Activated CD8-positive, alpha-beta T cell treated with anti-CD3 and anti-CD28 coated beads, Interleukin-2, amount 10 ng/mL, durations not matched to agents 7 days and 5 days (primary cell): ENCODE data around the gene DPY30. TPM values are rescaled to one million over a fixed set of nuclear protein-coding genes. Genes with fewer than 3 reads are reported as not detected.

Source experiments
- ATAC-seq: fragments of 150-1000 bp; cut with Tn5 transposase; one replicate; pipeline ENCODE4 v1.10.0; 2021; ENCODE audit warnings: moderate library complexity
- CTCF ChIA-PET: fragments of 350-600 bp; sonication (Branson Sonifier 250); formaldehyde crosslinking; loops from one replicate; lab custom pipeline; 2021; ENCODE audit warnings: antibody characterized with exemption; lab: Charles Lee
- POLR2A ChIA-PET: fragments of 350-600 bp; sonication (Branson Sonifier 250); formaldehyde crosslinking; loops from one replicate; lab custom pipeline; 2021; ENCODE audit warnings: antibody characterized with exemption; lab: Charles Lee
- DNase-seq: peaks from one replicate; pipeline ENCODE4 v3.0.0-alpha.2; 2020
- H3K27ac Mint-ChIP-seq: one replicate; pipeline ENCODE4 v1.8.0; 2021; ENCODE audit warnings: mild to moderate bottlenecking, mixed read lengths
- H3K27me3 Mint-ChIP-seq: one replicate; pipeline ENCODE4 v1.8.0; 2021; ENCODE audit warnings: low read depth, mixed read lengths
- H3K36me3 Mint-ChIP-seq: one replicate; pipeline ENCODE4 v1.8.0; 2021; ENCODE audit warnings: low read depth, mixed read lengths
- H3K4me1 Mint-ChIP-seq: one replicate; pipeline ENCODE4 v1.8.0; 2021; ENCODE audit warnings: low read depth, mixed read lengths
- H3K4me3 Mint-ChIP-seq: one replicate; pipeline ENCODE4 v1.8.0; 2021; ENCODE audit warnings: mild to moderate bottlenecking, mixed read lengths
- H3K9me3 Mint-ChIP-seq: one replicate; pipeline ENCODE4 v1.8.0; 2022; ENCODE audit warnings: mixed read lengths; ENCODE audit not compliant: insufficient read depth
- total RNA-seq, 2 experiments: library from RNA; stranded (reverse); gene quantifications; one replicate each; pipeline ENCODE4 v1.2.3, GENCODE V29; 2021

DPY30 gene
- 10 to 100 TPM; 70.0 to 71.3 TPM for total RNA-seq

DNA sequence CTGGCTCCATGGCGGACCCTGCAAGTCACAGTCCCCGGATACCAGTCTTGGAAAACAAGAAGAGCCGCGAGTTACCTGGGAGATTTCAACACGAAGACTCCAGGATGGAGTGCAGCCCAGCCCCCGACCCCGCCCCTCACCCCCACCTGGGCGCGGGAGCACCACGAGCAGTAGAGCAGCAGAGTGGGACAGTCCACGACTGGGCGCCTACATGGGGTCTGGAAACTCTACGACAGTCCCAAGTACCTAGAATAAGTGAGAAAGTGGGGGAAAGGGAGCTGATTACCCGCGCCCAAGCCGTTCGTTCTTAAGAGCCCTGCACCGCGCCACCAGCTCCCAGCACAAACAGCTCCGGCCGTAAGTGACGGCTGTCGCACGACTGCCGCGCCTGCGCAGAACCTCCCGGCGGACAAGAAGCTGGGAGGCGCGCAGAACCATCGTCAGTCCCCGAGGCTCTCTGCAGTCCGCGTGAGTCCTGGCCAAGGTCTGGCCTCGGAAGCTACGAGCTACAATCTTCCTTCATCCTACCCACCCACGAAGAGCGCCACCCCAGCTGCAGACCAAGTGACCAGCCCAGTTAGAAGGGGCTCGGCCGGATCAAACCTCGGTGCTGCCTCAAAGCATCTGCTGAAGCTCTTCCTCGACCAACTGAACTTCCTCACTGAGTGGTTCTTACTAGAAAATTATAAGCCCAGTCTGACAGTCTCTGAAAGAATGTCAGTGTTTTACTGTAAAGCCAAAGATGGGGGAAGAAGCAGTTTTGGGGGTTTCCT lies at the start of gene DPY30:
DPY30 (minus strand) TSS at position 359 of the 773 bp plus-strand sequence; CDS start at position 10, 349 bp downstream.
- DNase-seq (peak; percentile 93), ATAC-seq (peak; percentile 98)
- H3K9me3 Mint-ChIP-seq, result no peaks in the 10 kb centered on the region
- peak within 1 kb of the TSS; percentile 93 for H3K27ac Mint-ChIP-seq
- no peaks in the 10 kb centered on the region for H3K27me3 Mint-ChIP-seq
- peaks cover 4% of the 10 kb centered on the region for H3K36me3 Mint-ChIP-seq
- H3K4me3 Mint-ChIP-seq, result peak within 1 kb of the TSS; percentile 87
- CTCF ChIA-PET, result interaction anchor here (0.7 to 4.3 kb wide), 10 partner anchors 12 to 153 kb away, joined by 3 to 20 read pairs (median 4); partner anchors contain the start of genes MEMO1, SLC30A6 and SPAST
- peaks cover 20% of the 10 kb centered on the region for H3K4me1 Mint-ChIP-seq
- POLR2A ChIA-PET, result interaction anchor here (0.6 to 2.9 kb wide), 19 partner anchors 8 to 313 kb away, joined by 3 to 49 read pairs (median 4); partner anchors contain the start of genes MEMO1 and SPAST

DNA sequence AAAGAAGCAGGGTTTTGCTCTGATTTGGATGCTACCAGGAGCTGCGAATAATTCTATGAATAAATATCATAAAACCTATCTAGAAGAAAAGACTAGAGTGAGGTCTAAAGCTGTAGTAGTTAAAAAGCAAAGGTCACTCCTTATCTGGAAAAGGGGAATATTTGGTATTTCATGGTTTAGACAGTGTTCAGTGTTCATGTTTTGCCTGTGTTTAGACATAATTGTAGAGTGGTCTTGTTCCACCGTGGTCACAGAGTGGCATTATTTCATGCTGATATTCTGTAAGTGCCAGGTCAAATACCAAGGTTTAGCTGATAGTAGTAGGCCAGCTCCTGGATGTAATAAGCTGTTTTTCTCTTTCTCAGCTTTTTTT lies 34.5 kb upstream of the DPY30 start:
- Mint-ChIP-seq H3K4me3 (no peak overlapping the region), H3K27ac (no peak overlapping the region), H3K27me3 (no peaks in the 10 kb centered on the region), H3K9me3 (no peaks in the 10 kb centered on the region), H3K4me1 (no peaks in the 10 kb centered on the region), H3K36me3 (peaks cover 3% of the 10 kb centered on the region)
- DNase-seq, result no peak
- ChIA-PET POLR2A (interaction anchor here (0.9 kb wide), 1 partner anchor 19 kb away, joined by 3 read pairs; no protein-coding TSS in a partner anchor), CTCF (no interaction called here)
- no peak for ATAC-seq

DNA sequence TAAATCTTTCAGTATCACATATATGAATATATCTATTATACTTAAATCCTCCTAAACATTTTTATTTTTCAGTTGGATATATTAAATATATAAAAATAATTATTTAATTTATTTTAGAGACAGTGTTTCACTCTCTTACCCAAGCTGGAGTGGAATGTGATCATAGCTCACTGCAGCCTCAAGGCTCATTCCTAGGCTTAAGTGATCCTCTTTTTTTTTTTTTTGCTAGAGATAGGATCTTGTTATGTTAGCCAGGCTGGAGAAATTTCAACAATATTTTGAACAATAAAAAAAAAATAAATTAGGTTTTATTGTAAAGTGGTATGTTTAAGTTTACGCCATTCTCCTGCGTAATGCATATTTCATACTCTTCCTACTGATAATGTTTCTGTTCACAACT lies 27.9 kb upstream of the DPY30 start:
- ChIA-PET CTCF (interaction anchor here (1.0 kb wide), 1 partner anchor 23 kb away, joined by 3 read pairs; no protein-coding TSS in a partner anchor), POLR2A (interaction anchor here (0.8 kb wide), 1 partner anchor 28 kb away, joined by 3 read pairs; the partner anchor contains the start of gene DPY30)
- Mint-ChIP-seq H3K27ac (no peak overlapping the region), H3K4me3 (no peak overlapping the region), H3K9me3 (no peaks in the 10 kb centered on the region), H3K36me3 (peaks cover 6% of the 10 kb centered on the region), H3K27me3 (no peaks in the 10 kb centered on the region), H3K4me1 (peaks cover 18% of the 10 kb centered on the region)
- DNase-seq (no peak), ATAC-seq (no peak)

DNA sequence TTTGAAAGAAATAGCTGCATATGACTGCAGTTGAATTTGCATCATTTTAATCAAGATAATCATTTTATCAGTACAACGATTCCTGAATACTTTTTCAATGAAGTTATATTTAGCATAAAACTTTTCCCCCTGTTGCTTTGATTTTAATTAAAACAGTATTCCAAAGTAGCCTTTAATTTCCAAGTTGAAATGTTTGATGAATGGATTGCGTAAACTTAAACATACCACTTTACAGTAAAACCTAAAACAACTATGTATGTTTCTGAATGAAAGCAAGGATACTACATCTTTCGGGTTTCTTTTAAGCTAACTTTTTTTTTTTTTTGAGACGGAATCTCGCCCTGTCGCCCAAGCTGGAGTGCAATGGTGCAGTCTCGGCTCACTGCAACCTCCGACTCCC lies 25.1 kb upstream of the DPY30 start:
- H3K27me3 Mint-ChIP-seq, result no peaks in the 10 kb centered on the region
- peaks cover 5% of the 10 kb centered on the region for H3K36me3 Mint-ChIP-seq
- H3K4me3 Mint-ChIP-seq, result peak overlapping the region; percentile 93
- ATAC-seq (no peak), DNase-seq (no peak)
- peak overlapping the region; percentile 90 for H3K27ac Mint-ChIP-seq
- POLR2A ChIA-PET, result interaction anchor here (0.7 to 5.0 kb wide), 3 partner anchors 25 to 1818 kb away, joined by 3 to 49 read pairs (median 4); partner anchors contain the start of gene DPY30
- peaks cover 23% of the 10 kb centered on the region for H3K4me1 Mint-ChIP-seq
- no peaks in the 10 kb centered on the region for H3K9me3 Mint-ChIP-seq
- CTCF ChIA-PET, result interaction anchor here (1.3 to 3.2 kb wide), 2 partner anchors 25 to 72 kb away, joined by 3 to 20 read pairs; partner anchors contain the start of gene DPY30

DNA sequence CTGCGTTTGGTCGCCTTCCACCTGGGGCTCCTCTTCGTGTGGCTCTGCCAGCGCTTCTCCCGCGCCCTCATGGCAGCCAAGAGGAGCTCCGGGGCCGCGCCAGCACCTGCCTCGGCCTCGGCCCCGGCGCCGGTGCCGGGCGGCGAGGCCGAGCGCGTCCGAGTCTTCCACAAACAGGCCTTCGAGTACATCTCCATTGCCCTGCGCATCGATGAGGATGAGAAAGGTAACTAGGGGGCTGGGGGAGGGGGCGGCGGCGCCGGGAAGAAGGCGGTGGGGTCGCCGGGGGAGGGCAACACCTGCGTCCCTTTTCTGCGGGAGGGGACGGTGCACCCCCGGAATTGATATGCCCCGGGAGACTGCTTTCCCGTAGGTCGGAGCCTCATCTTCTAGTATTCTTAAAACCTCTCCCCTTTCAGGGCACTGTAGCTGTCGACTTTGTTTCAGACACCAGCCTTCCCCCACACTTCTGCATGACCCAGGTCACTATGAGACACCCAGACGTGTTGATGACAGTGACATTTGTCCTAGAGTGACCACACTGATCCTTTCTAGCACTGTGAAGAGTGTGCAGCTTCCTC lies 24.5 kb upstream of the DPY30 start:
- peaks cover 23% of the 10 kb centered on the region for H3K4me1 Mint-ChIP-seq
- ATAC-seq (peak; percentile 1), DNase-seq (peak; percentile 40)
- ChIA-PET CTCF (interaction anchor here (1.3 to 3.2 kb wide), 2 partner anchors 24 to 72 kb away, joined by 3 to 20 read pairs; partner anchors contain the start of gene DPY30), POLR2A (interaction anchor here (0.6 to 5.0 kb wide), 6 partner anchors 25 to 254 kb away, joined by 3 to 49 read pairs (median 3); partner anchors contain the start of genes DPY30 and SLC30A6)
- peak overlapping the region; percentile 93 for H3K4me3 Mint-ChIP-seq
- peak overlapping the region; percentile 90 for H3K27ac Mint-ChIP-seq
- H3K9me3 Mint-ChIP-seq, result no peaks in the 10 kb centered on the region
- peaks cover 5% of the 10 kb centered on the region for H3K36me3 Mint-ChIP-seq
- no peaks in the 10 kb centered on the region for H3K27me3 Mint-ChIP-seq

DNA sequence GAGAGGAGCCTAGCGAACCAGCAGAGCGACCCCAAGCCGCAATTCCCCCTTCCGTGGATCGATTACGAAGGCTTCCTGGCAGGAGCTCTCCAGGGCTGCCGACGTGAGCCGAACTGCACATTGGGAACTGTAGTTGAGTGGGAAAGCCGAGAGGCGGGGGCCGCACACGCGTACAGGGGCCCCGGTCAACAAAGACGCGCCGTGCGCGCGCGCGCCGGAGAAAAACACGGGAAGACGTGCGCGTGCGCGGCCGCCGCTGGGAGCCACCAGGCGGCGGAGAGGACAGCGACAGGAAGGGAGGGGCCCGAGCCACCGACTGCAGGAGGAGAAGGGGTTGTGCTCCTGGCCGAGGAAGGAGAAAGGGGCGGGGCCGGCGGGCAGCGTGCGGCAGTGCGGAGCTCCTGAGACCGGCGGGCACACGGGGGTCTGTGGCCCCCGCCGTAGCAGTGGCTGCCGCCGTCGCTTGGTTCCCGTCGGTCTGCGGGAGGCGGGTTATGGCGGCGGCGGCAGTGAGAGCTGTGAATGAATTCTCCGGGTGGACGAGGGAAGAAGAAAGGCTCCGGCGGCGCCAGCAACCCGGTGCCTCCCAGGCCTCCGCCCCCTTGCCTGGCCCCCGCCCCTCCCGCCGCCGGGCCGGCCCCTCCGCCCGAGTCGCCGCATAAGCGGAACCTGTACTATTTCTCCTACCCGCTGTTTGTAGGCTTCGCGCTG lies 23.9 kb upstream of the DPY30 start, which contains the start of gene SPAST:
SPAST (plus strand) TSS at position 247 of the 711 bp plus-strand sequence; CDS start at position 523, 276 bp downstream.
- Mint-ChIP-seq H3K4me3 (peak within 1 kb of the TSS; percentile 93), H3K27ac (peak within 1 kb of the TSS; percentile 90), H3K4me1 (peaks cover 23% of the 10 kb centered on the region), H3K27me3 (peaks cover 2% of the 10 kb centered on the region), H3K9me3 (no peaks in the 10 kb centered on the region), H3K36me3 (peaks cover 5% of the 10 kb centered on the region)
- POLR2A ChIA-PET, result interaction anchor here (0.6 to 5.0 kb wide), 7 partner anchors 24 to 254 kb away, joined by 3 to 49 read pairs (median 3); partner anchors contain the start of genes DPY30, MEMO1 and SLC30A6
- CTCF ChIA-PET, result interaction anchor here (1.3 to 3.2 kb wide), 2 partner anchors 24 to 73 kb away, joined by 3 to 20 read pairs; partner anchors contain the start of gene DPY30
- ATAC-seq (peak; percentile 98), DNase-seq (peak; percentile 97)

DNA sequence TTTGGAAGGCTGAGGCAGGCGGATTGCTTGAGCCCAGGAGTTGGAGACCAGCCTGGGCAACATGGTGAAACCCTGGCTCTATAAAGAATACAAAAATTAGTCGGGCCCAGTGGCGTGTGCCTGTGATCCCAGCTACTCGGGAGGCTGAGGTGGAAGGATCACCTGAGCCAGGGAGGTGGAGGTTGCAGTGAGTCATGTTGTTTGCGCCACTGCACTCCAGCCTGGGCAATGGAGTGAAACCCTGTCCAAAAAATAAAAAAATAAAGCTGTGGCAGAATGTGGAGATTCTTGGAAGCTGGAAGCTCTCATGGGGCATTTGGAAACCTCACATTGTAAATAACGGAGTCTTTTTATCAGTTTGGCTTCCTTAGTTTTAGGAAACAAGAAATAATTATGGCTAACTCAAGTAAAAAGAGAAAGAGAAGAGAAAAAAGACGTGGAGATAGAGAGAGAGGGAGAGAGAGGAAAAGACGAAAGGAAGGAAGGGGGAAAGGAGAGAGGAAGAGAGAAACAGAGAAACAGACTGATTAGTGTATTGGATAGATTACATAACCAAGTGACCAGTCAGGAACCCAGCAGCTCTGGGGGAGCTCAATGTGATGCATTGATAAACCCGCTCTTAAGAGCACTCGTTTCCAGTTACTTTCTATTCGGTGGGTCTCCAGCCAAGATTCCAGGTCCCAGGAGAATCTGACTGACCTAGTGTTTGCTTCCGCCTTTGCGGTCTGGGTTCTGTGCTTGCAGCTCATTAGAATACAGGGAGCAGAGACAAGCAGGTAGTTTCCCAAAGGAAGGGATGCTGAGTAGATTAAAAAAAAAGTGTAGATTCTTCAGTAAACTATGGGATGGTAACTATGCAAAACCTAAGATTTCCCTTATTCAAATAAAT lies 22.6 kb upstream of the DPY30 start:
- Mint-ChIP-seq H3K4me1 (peaks cover 22% of the 10 kb centered on the region), H3K27ac (no peak overlapping the region), H3K9me3 (no peaks in the 10 kb centered on the region), H3K27me3 (peaks cover 2% of the 10 kb centered on the region), H3K4me3 (peak overlapping the region; percentile 93), H3K36me3 (peaks cover 5% of the 10 kb centered on the region)
- ATAC-seq, result no peak
- CTCF ChIA-PET, result interaction anchor here (1.4 to 3.2 kb wide), 2 partner anchors 22 to 54 kb away, joined by 4 to 20 read pairs; partner anchors contain the start of gene DPY30
- POLR2A ChIA-PET, result interaction anchor here (0.9 to 5.0 kb wide), 3 partner anchors 23 to 103 kb away, joined by 3 to 49 read pairs (median 3); partner anchors contain the start of genes DPY30, MEMO1 and SLC30A6
- DNase-seq, result peak; percentile 25

DNA sequence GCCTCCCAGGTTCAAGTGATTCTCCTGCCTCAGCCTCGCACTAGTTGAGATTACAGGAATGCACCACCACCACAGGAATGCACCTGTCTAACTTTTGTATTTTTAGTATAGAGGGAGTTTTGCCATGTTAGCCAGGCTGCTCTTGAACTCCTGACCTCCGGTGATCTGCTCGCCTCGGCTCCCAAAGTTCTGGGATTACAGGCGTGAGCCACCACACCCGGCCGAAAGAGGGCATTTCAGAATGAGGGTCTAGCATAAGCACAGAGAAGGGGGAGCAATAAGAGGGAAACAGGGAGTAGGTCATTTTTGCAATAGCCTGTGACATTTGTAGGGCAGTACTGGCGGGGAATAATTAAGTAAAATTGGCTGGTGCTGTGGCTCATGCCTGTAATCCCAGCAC lies 21.8 kb upstream of the DPY30 start:
- Mint-ChIP-seq H3K36me3 (peaks cover 5% of the 10 kb centered on the region), H3K27me3 (peaks cover 2% of the 10 kb centered on the region), H3K9me3 (no peaks in the 10 kb centered on the region), H3K4me1 (peaks cover 20% of the 10 kb centered on the region), H3K4me3 (no peak overlapping the region), H3K27ac (no peak overlapping the region)
- no peak for DNase-seq
- ChIA-PET POLR2A (interaction anchor here (5.0 kb wide), 1 partner anchor 22 kb away, joined by 49 read pairs; the partner anchor contains the start of gene DPY30), CTCF (interaction anchor here (1.4 to 3.2 kb wide), 2 partner anchors 22 to 53 kb away, joined by 4 to 20 read pairs; partner anchors contain the start of gene DPY30)
- ATAC-seq, result no peak

DNA sequence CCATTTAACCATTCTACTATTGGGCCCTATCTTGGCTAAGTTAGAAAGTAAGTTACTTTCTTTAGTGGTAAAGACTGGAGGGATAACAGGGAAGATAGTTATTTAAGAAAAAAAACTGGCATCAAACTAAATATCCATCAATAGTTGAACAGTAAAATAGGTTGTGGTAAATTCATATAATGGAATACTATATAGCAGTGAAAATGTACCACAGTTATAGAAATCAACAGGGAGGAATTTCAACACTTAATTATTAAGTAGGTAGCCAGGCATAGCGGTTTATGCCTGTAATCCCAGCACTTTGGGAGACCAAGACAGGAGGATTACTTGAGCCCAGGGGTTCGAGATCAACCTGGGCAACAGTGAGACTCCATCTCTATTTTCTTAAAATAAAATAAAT lies 20.7 kb upstream of the DPY30 start:
- ATAC-seq (no peak), DNase-seq (no peak)
- ChIA-PET POLR2A (interaction anchor here (1.3 kb wide), 1 partner anchor 21 kb away, joined by 3 read pairs; the partner anchor contains the start of gene DPY30), CTCF (no interaction called here)
- Mint-ChIP-seq H3K27ac (no peak overlapping the region), H3K4me3 (no peak overlapping the region), H3K9me3 (no peaks in the 10 kb centered on the region), H3K27me3 (peaks cover 2% of the 10 kb centered on the region), H3K4me1 (peaks cover 16% of the 10 kb centered on the region), H3K36me3 (no peaks in the 10 kb centered on the region)

DNA sequence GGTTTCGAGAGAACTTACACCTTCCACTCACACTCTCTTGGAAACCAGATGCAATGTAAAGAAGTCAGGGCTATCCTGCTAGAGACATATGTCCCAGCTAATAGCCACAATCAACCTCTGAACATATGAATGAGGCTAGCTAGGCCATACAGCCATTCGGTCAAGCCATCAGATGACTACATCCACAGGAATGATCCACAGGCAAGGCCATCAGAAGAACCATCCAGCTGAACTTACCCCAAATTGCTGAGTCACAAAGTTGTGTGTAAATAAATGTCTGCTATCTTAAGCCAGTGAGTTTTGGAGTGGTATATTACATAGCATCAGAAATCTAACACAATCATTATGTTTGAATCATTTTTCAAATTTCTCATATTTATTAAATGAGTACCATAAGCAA lies 18.5 kb upstream of the DPY30 start:
- Mint-ChIP-seq H3K4me3 (no peak overlapping the region), H3K27ac (no peak overlapping the region), H3K27me3 (peaks cover 2% of the 10 kb centered on the region), H3K9me3 (no peaks in the 10 kb centered on the region), H3K36me3 (no peaks in the 10 kb centered on the region), H3K4me1 (peaks cover 9% of the 10 kb centered on the region)
- POLR2A ChIA-PET, result interaction anchor here (1.1 kb wide), 1 partner anchor 18 kb away, joined by 6 read pairs; the partner anchor contains the start of gene DPY30
- no peak for DNase-seq
- ATAC-seq, result no peak
- CTCF ChIA-PET, result no interaction called here
